SU-DHL-6 (cell line): ENCODE results near the gene REPS2.

ENCODE experiments used
- H2AFZ ChIP-seq: fragments of 200-600 bp; sonication (generic); 2 replicates; pipeline ENCODE4 v1.6.1; 2014; ENCODE audit warnings: low read depth, mild to moderate bottlenecking, moderate library complexity, mixed read lengths, antibody characterized with exemption, low read length; ENCODE audit not compliant: severe bottlenecking
- H3F3A ChIP-seq: fragments of 200-600 bp; shearing (Covaris generic); 2 replicates; pipeline ENCODE4 v1.6.0; 2016; ENCODE audit warnings: antibody characterized with exemption, mild to moderate bottlenecking; ENCODE audit not compliant: insufficient read depth
- H3K27ac ChIP-seq: fragments of 200-600 bp; sonication (generic); 2 replicates; pipeline ENCODE4 v1.5.1; 2016; ENCODE audit warnings: low read depth, mild to moderate bottlenecking, low read length, moderate library complexity, mixed read lengths
- H3K27me3 ChIP-seq: fragments of 200-600 bp; sonication (generic), shearing (Covaris generic); 2 replicates; pipeline ENCODE4 v1.6.0; 2014; ENCODE audit warnings: mild to moderate bottlenecking, low read length
- H3K36me3 ChIP-seq: fragments of 200-600 bp; sonication (generic); 2 replicates; pipeline ENCODE4 v1.6.1; 2014; ENCODE audit warnings: mild to moderate bottlenecking, low read length, mixed read lengths
- H3K4me2 ChIP-seq: fragments of 300-600, 200-600 bp; shearing (Covaris generic), sonication (generic); 2 replicates; pipeline ENCODE4 v1.6.0; 2014; ENCODE audit warnings: low read length, low read depth, mild to moderate bottlenecking; ENCODE audit not compliant: poor library complexity, severe bottlenecking
- H3K4me3 ChIP-seq: fragments of 200-600 bp; sonication (generic); 2 replicates; pipeline ENCODE4 v1.5.1; 2014; ENCODE audit warnings: antibody characterized with exemption, low read length, mild to moderate bottlenecking, mixed read lengths; ENCODE audit not compliant: insufficient read depth, poor library complexity, severe bottlenecking
- H3K79me2 ChIP-seq: fragments of 200-600 bp; sonication (generic); 2 replicates; pipeline ENCODE4 v1.6.1; 2014; ENCODE audit warnings: mild to moderate bottlenecking, low read length, moderate library complexity; ENCODE audit not compliant: insufficient read depth
- H3K9ac ChIP-seq: fragments of 200-600 bp; sonication (generic); 2 replicates; pipeline ENCODE4 v1.7.0; 2014; ENCODE audit warnings: mild to moderate bottlenecking, low read length
- H3K9me2 ChIP-seq: fragments of 200-600 bp; sonication (generic); replicated peaks from 2 replicates; pipeline ENCODE4 v1.6.1; 2014; ENCODE audit warnings: low read length; ENCODE audit not compliant: insufficient read depth
- H3K9me3 ChIP-seq: fragments of 200-600 bp; sonication (generic); 2 replicates; pipeline ENCODE4 v1.6.1; 2014; ENCODE audit warnings: low read length, mixed read lengths; ENCODE audit not compliant: insufficient read depth
- H4K20me1 ChIP-seq: fragments of 200-600 bp; sonication (generic); 2 replicates; pipeline ENCODE4 v1.6.1; 2014; ENCODE audit warnings: low read depth, mild to moderate bottlenecking, antibody characterized with exemption, low read length, moderate library complexity, mixed read lengths
- CTCF ChIP-seq: fragments of 200-600 bp; sonication (generic); IDR thresholded peaks from one replicate; pipeline ENCODE4 v1.5.1; 2017; ENCODE audit warnings: antibody characterized with exemption, mild to moderate bottlenecking, low read length, moderate library complexity; ENCODE audit not compliant: insufficient read depth, poor library complexity, severe bottlenecking
- EZH2phosphoT487 ChIP-seq: fragments of 200-600 bp; sonication (generic), shearing (Covaris generic); conservative IDR thresholded peaks from 2 replicates; pipeline ENCODE4 v1.6.1; 2018; ENCODE audit warnings: mild to moderate bottlenecking, antibody characterized with exemption, low read length, moderate library complexity, mixed read lengths

Gene REPS2

GRCh38 chrX:16992445-16992844 is 46.0 kb downstream of the REPS2 start:
- TF ChIP-seq CTCF (no peak), EZH2phosphoT487 (no peak)
- H2AFZ ChIP-seq = no peak overlapping the region

DNA sequence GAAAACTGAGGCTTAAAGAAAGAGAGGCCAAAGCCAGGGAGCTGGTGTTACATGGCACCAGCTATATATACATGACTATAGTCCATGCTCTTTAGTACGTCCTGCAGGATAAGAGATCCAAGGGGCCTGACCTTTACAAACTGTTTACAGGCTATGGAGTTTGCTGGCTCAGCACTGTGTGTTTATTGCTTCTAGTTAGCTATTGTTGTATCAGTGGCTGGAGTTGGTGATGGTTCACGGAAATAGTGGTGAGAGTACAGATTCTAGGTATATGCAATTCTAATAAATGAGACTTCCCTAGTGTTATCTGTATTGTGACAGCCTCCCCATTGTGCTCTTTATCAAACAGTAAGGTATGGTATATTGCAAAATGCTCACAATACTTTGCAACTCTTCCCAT is 46.5 kb downstream of the REPS2 start:
- H3F3A ChIP-seq = no peaks in the 10 kb centered on the region
- TF ChIP-seq EZH2phosphoT487 = no peak
- no peaks in the 10 kb centered on the region for H3K79me2 ChIP-seq
- no peak overlapping the region for H3K4me3 ChIP-seq
- no peak overlapping the region for H3K4me2 ChIP-seq
- no peaks in the 10 kb centered on the region for H4K20me1 ChIP-seq
- H2AFZ ChIP-seq = no peak overlapping the region
- no peaks in the 10 kb centered on the region for H3K9me2 ChIP-seq
- no peaks in the 10 kb centered on the region for H3K36me3 ChIP-seq
- no peak overlapping the region for H3K9ac ChIP-seq
- H3K9me3 ChIP-seq = no peaks in the 10 kb centered on the region
- H3K27me3 ChIP-seq = no peaks in the 10 kb centered on the region
- H3K27ac ChIP-seq = no peak overlapping the region

More at GRCh38 chrX:16992445-16992844, 46.0 kb downstream of the REPS2 start:
- Histone ChIP-seq H3K9me2 (no peaks in the 10 kb centered on the region), H3K9ac (no peak overlapping the region), H3F3A (no peaks in the 10 kb centered on the region), H3K4me3 (no peak overlapping the region), H3K4me2 (no peak overlapping the region), H3K27ac (no peak overlapping the region), H4K20me1 (no peaks in the 10 kb centered on the region), H3K79me2 (no peaks in the 10 kb centered on the region), H3K36me3 (no peaks in the 10 kb centered on the region), H3K9me3 (no peaks in the 10 kb centered on the region), H3K27me3 (no peaks in the 10 kb centered on the region)

GRCh38 chrX:16993791-16994318 is 47.4 kb downstream of the REPS2 start:
- no peak overlapping the region for H3K9ac ChIP-seq
- H3K27me3 ChIP-seq = no peaks in the 10 kb centered on the region
- H3K36me3 ChIP-seq = no peaks in the 10 kb centered on the region
- no peaks in the 10 kb centered on the region for H3K9me2 ChIP-seq
- H3F3A ChIP-seq = no peaks in the 10 kb centered on the region
- H3K27ac ChIP-seq = no peak overlapping the region
- no peaks in the 10 kb centered on the region for H4K20me1 ChIP-seq
- no peak overlapping the region for H2AFZ ChIP-seq
- no peak for TF ChIP-seq EZH2phosphoT487
- TF ChIP-seq CTCF = no peak
- no peaks in the 10 kb centered on the region for H3K9me3 ChIP-seq
- no peak overlapping the region for H3K4me3 ChIP-seq
- H3K4me2 ChIP-seq = no peak overlapping the region
- no peaks in the 10 kb centered on the region for H3K79me2 ChIP-seq

- H4K20me1 ChIP-seq = no peaks in the 10 kb centered on the region
- no peaks in the 10 kb centered on the region for H3K9me3 ChIP-seq
- no peak overlapping the region for H3K27ac ChIP-seq
- no peaks in the 10 kb centered on the region for H3K79me2 ChIP-seq
- no peaks in the 10 kb centered on the region for H3K36me3 ChIP-seq
- H3K27me3 ChIP-seq = no peaks in the 10 kb centered on the region
- no peak overlapping the region for H3K9ac ChIP-seq
- no peaks in the 10 kb centered on the region for H3K9me2 ChIP-seq
- TF ChIP-seq CTCF = no peak
- no peak for TF ChIP-seq EZH2phosphoT487
- H2AFZ ChIP-seq = no peak overlapping the region
- H3K4me2 ChIP-seq = no peak overlapping the region
- no peak overlapping the region for H3K4me3 ChIP-seq
- H3F3A ChIP-seq = no peaks in the 10 kb centered on the region
Observed at GRCh38 chrX:16994736-16995135, 48.3 kb downstream of the REPS2 start.
